NT2/D1 (cell line): ENCODE data around the gene KIFC1.

Experiments
- SUZ12 ChIP-seq: IDR thresholded peaks from 2 replicates; pipeline ENCODE4 v1.6.1; 2011; ENCODE audit not compliant: insufficient read length, insufficient read depth; ENCODE audit errors: extremely low read depth
- YY1 ChIP-seq: IDR thresholded peaks from 2 replicates; pipeline ENCODE4 v1.6.1; 2011; ENCODE audit not compliant: insufficient read length, insufficient read depth
- ZNF274 ChIP-seq: IDR thresholded peaks from 2 replicates; pipeline ENCODE4 v1.6.1; 2011; ENCODE audit warnings: mild to moderate bottlenecking, low read depth, low read length

DNA sequence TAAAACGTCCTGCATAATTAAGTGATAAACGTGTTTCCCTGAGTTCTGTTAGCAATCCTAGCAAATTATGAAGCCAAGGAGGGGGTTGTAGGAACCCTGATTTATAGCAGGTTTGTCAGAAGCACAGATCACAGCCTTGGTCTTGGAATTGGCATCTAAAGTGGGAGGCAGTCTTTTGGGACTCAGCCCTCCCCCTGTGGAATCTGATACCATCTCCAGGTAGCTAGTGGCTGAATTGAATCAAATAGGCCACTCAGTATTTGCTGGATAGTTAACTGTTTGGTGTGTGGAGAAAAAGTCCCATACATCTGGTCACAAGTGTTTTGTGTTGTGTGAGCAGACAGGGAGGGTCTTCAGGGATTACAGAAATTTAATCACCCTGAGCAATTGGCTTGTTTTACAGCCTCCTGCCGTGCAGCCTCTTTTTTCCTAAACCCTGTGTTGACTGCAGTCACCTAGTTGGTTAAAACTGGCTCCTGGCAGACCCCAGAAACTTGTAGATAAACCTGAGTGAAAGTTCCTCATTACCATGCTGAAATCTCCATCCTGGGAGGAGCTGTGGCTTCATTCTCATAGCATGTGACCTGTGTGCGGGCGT, 19.0 kb upstream of the KIFC1 start:
- no peak for TF ChIP-seq ZNF274
- no peak for TF ChIP-seq YY1
- TF ChIP-seq SUZ12, result no peak
